SK-N-MC (cell line): ENCODE data around the gene NUMB.

Experiments used
- DNase-seq: peaks from one replicate; pipeline ENCODE4 v3.0.0-alpha.2; 2011; ENCODE audit warnings: low read depth, low spot score
- H3K27ac ChIP-seq: fragments of 200-600 bp; sonication (generic); 2 replicates; pipeline ENCODE4 v1.5.1; 2016; ENCODE audit warnings: mixed run types
- H3K36me3 ChIP-seq: fragments of 200-600 bp; sonication (generic); 2 replicates; pipeline ENCODE4 v1.6.1; 2017; ENCODE audit warnings: antibody characterized with exemption, low read length, mixed read lengths; ENCODE audit not compliant: insufficient read depth
- H3K4me3 ChIP-seq: fragments of 200-600 bp; sonication (generic); 2 replicates; pipeline ENCODE4 v1.5.1; 2016
- H3K9ac ChIP-seq: fragments of 200-600 bp; sonication (generic); 2 replicates; pipeline ENCODE4 v1.8.0; 2017; ENCODE audit warnings: mixed run types, mixed read lengths; ENCODE audit not compliant: insufficient read length
- H3K9me3 ChIP-seq: fragments of 200-600 bp; sonication (generic); 2 replicates; pipeline ENCODE4 v1.6.1; 2017; ENCODE audit warnings: low read depth, mild to moderate bottlenecking, antibody characterized with exemption, low read length, moderate library complexity, mixed read lengths
- EZH2 ChIP-seq: fragments of 200-600 bp; sonication (generic); IDR thresholded peaks from one replicate; pipeline ENCODE4 v1.6.1; 2017; ENCODE audit warnings: antibody characterized with exemption
- FOXP2 ChIP-seq: optimal IDR thresholded peaks from 2 replicates; pipeline ENCODE3; 2011; ENCODE audit warnings: mild to moderate bottlenecking, moderate library complexity; ENCODE audit not compliant: insufficient read depth; ENCODE audit errors: extremely low read length, control extremely low read depth
- POLR2AphosphoS5 ChIP-seq: IDR thresholded peaks from 2 replicates; pipeline ENCODE4 v1.6.1; 2012; ENCODE audit warnings: mild to moderate bottlenecking, low read depth, low read length, borderline replicate concordance

NUMB gene

DNA sequence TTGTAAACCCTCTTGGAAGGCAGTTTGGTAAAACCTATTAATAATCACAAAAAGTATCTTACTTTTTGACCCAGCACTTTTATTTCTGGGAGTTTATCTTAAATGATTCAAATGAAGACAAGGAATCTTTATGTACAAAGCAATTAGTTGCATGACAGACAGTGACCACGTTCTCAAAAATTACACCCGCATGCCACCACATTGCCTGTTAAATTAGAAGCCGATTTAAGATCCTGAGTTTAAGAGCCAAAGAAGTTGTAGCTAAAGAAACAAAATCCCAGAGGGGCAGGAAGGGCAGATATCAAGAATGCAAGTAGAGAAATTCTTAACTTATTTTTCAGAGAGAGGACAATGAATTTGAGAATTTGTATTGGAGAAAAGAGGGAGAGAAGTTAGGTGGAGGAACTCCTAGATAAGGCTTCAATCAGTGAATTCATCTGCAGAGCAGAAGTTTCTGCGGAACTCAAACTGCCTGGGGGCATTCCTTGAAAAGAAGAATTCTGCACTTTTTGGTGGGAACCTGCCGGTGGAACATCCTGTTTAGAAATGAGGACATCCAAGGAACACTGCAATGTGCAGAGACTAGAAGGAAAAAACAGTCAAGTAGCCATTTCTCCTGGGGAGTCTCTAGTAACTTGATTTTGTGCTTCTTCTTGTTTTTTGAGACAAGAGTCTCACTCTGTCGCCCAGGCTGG is 31.3 kb upstream of the NUMB start:
- Histone ChIP-seq H3K9ac (no peak overlapping the region), H3K36me3 (peaks cover 10% of the 10 kb centered on the region), H3K9me3 (no peaks in the 10 kb centered on the region), H3K27ac (peak overlapping the region; percentile 16; the same call in 1 of the 2 replicates), H3K4me3 (peak overlapping the region; percentile 99)
- no peak for TF ChIP-seq POLR2AphosphoS5
- no peak for TF ChIP-seq FOXP2
- no peak for TF ChIP-seq EZH2
- peak; percentile 86 for DNase-seq

- DNase-seq = no peak
- H3K9me3 ChIP-seq = no peaks in the 10 kb centered on the region
- no peak overlapping the region for H3K27ac ChIP-seq
- TF ChIP-seq EZH2 (no peak), POLR2AphosphoS5 (no peak), FOXP2 (no peak)
- H3K4me3 ChIP-seq = no peak overlapping the region
- H3K9ac ChIP-seq = no peak overlapping the region
- no peaks in the 10 kb centered on the region for H3K36me3 ChIP-seq
Measured at GRCh38 chr14:73478684-73479083, 20.3 kb upstream of the NUMB start.

DNA sequence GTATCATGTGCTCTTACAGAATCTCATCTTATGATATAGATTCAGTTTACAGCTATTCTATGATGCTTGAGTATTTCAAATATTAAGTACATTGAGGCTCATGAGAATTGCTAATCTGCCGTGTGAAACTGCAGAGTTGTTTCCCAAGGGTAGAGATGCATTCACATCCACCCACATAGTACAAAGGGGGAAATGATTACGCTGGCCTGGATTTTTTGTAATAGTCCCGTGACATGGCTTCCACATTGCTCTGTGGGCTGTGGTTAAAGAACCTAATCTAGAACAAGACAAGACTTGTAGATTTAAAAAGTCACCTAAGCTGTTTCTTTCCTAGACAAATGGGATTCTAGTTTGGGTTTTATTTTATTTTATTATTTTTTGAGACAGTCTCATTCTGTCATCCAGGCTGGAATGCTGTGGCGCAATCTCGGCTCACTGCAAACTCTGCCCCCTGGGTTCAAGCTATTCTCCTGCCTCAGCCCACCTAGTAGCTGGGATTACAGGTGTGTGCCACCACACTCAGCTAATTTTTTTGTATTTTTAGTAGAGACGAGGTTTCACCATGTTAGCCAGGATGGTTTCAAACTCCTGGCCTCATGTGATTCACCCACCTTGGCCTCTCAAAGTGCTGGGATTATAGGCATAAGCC is 19.4 kb upstream of the NUMB start:
- TF ChIP-seq EZH2 = no peak
- no peak for TF ChIP-seq POLR2AphosphoS5
- no peak for TF ChIP-seq FOXP2
- no peak overlapping the region for H3K9ac ChIP-seq
- no peak for DNase-seq

DNA sequence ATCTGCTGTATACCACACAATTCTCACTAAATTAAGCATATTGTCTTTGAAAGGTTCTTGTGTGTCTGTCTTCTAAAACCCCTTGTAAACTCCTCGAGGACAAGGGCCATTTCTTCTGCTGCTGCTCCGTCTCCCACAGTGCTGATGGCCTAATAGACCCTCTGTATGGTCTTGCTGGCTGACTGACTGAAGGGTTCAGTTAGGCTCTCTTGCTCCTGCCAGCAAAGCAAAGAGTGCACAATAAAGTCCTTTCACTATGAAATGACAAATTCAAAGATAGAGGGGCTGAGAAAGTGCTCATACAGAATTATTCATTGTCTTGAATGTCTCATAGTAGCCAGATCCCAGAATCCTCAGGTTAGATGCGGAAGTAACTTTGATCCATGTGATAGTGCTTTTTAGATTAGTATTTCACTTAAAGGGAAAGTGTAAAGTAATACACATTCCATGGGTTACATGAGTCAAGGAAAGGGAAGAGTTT is 18.1 kb upstream of the NUMB start:
- H3K9me3 ChIP-seq = no peaks in the 10 kb centered on the region
- H3K9ac ChIP-seq = no peak overlapping the region
- no peaks in the 10 kb centered on the region for H3K36me3 ChIP-seq
- no peak overlapping the region for H3K4me3 ChIP-seq
- no peak for DNase-seq
- no peak overlapping the region for H3K27ac ChIP-seq
- TF ChIP-seq POLR2AphosphoS5 (no peak), FOXP2 (no peak), EZH2 (no peak)

More for the DNA sequence above, 19.4 kb upstream of the NUMB start:
- Histone ChIP-seq H3K36me3 (no peaks in the 10 kb centered on the region), H3K4me3 (no peak overlapping the region), H3K27ac (no peak overlapping the region), H3K9me3 (no peaks in the 10 kb centered on the region)

GRCh38 chr14:73474952-73475351 is 16.6 kb upstream of the NUMB start:
- no peak overlapping the region for H3K4me3 ChIP-seq
- TF ChIP-seq EZH2 = no peak
- TF ChIP-seq FOXP2 = no peak
- TF ChIP-seq POLR2AphosphoS5 = no peak
- no peak for DNase-seq

DNA sequence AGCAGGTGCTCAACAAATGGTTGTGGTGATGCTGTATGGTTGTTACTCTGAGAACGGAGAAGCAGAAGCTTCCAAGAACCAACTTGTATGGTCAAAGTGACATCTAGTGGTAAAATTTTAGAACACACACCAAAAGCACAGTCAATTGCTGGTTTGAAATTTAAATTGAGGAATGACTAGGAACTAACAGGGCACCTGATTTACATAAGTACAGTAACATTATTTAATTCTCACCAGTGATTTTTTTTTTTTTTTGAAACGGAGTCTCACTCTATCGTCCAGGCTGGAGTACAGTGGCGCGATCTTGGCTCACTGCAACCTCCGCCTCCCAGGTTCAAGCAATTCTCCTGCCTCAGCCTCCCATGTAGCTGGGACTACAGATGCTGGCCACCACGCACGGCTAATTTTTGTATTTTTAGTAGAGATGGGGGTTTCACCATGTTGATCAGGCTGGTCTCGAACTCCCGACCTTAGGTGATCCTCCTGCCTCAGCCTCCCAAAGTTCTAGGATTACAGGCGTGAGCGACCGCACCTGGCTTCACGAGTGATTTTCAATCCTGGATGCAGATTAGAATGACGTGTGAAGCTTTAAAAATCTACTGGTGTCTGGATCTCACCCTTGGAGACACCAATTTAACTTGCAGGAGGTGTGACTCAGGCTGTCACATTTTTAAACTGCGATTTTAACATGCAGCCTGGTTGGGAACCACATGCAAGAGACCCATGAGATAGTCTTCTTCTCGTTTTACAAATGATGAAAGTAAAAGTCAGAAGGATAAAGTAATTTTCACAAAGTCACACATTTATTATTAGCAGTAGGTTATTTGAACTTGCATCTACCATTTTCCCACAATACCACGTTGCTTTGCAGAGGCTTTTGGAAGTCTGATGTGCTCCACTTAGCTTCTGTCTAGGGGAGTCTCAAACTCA is 14.1 kb upstream of the NUMB start:
- DNase-seq = no peak
- H3K4me3 ChIP-seq = no peak overlapping the region
- H3K36me3 ChIP-seq = no peaks in the 10 kb centered on the region
- no peak for TF ChIP-seq FOXP2
- H3K9ac ChIP-seq = no peak overlapping the region
- H3K27ac ChIP-seq = no peak overlapping the region
- H3K9me3 ChIP-seq = no peaks in the 10 kb centered on the region

More at GRCh38 chr14:73474952-73475351, 16.6 kb upstream of the NUMB start:
- Histone ChIP-seq H3K36me3 (no peaks in the 10 kb centered on the region), H3K9me3 (no peaks in the 10 kb centered on the region), H3K27ac (no peak overlapping the region), H3K9ac (no peak overlapping the region)

DNA sequence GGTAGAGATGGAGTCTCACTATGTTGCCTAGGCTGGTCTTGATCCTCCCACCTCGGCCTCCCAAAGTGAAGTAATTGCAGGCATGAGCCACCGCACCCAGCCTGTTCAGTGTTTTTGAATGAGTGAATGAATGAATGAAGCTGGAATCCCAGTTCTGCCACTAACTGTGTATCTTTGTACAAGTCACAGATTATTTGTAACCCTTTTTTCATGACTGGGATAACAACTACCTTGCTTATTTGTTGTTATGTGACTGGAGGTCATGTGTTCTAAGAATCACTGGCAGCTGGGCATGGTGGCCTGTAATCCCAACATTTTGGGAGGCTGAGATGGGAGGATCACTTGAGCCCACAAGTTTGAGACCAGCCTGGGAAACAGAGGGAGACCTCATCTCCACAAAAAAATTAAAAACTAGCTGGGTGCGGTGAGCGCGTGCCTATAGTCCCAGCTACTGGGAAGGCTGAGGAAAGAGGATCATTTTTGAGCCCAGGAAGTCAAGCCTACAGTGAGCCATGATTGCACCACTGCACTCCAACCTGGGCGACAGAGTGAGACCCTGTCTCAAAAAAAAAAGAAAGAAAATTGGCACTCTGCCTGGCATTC is 13.3 kb upstream of the NUMB start:
- H3K9me3 ChIP-seq = no peaks in the 10 kb centered on the region
- no peak for DNase-seq
- H3K27ac ChIP-seq = no peak overlapping the region
- H3K36me3 ChIP-seq = no peaks in the 10 kb centered on the region
- TF ChIP-seq FOXP2 = no peak
- no peak for TF ChIP-seq EZH2
- no peak for TF ChIP-seq POLR2AphosphoS5
- H3K9ac ChIP-seq = no peak overlapping the region
- no peak overlapping the region for H3K4me3 ChIP-seq
